T-helper 9 cell (primary cell): ENCODE data around the gene C16orf46.
A peak's percentile ranks its signal among the peaks of the same experiment; 100 is the strongest.
"Not testable (repeated sequence)": the region's sequence is repeated elsewhere in the genome, so short reads cannot be mapped to it uniquely, and the experiment has no call there.

Experiments used
- DNase-seq: peaks from one replicate; pipeline ENCODE4 v3.0.0-alpha.2; 2020
- total RNA-seq, 2 donors: gene quantifications; one replicate each; lab custom pipeline; 2026; lab: John Stamatoyannopoulos, UW

C16orf46 gene
- total RNA-seq = 0 to 0.14 reads per million in 2 donors

- peak; percentile 94 for DNase-seq
Observed at GRCh38 chr16:81077076-81077940, at the start of gene C16orf46. Gene C16orf46, minus strand, starts transcription at chr16:81077238. Its CDS starts 13,283 bp downstream, at chr16:81063955.

- DNase-seq = no peak
Observed at GRCh38 chr16:81123092-81123852, 46.2 kb upstream of the C16orf46 start.

GRCh38 chr16:81121474-81121990, 44.5 kb upstream of the C16orf46 start:
- DNase-seq = no peak

- DNase-seq = no peak
Observed at GRCh38 chr16:81117436-81117835, 40.4 kb upstream of the C16orf46 start.

GRCh38 chr16:81116285-81116684, 39.2 kb upstream of the C16orf46 start:
- DNase-seq = no peak

GRCh38 chr16:81112453-81112852, 35.4 kb upstream of the C16orf46 start:
- no peak for DNase-seq

GRCh38 chr16:81109274-81109673, 32.2 kb upstream of the C16orf46 start:
- not testable (repeated sequence) for DNase-seq

- DNase-seq = no peak
Observed at GRCh38 chr16:81107511-81107910, 30.5 kb upstream of the C16orf46 start.

GRCh38 chr16:81106826-81107503, 29.9 kb upstream of the C16orf46 start:
- no peak for DNase-seq

- no peak for DNase-seq
Observed at GRCh38 chr16:81105946-81106345, 28.9 kb upstream of the C16orf46 start.

GRCh38 chr16:81101702-81102101, 24.7 kb upstream of the C16orf46 start:
- no peak for DNase-seq

- DNase-seq = no peak
Observed at GRCh38 chr16:81099958-81100357, 22.9 kb upstream of the C16orf46 start.

GRCh38 chr16:81097230-81097629, 20.2 kb upstream of the C16orf46 start:
- no peak for DNase-seq

- DNase-seq = no peak
Observed at GRCh38 chr16:81096715-81097208, 19.7 kb upstream of the C16orf46 start.

GRCh38 chr16:81095953-81096714, 19.1 kb upstream of the C16orf46 start, which contains the start of gene GCSH:
Gene GCSH, minus strand, starts transcription at chr16:81096395. Its CDS starts 117 bp downstream, at chr16:81096278.
- DNase-seq = peak; percentile 97

GRCh38 chr16:81095653-81095952, 18.6 kb upstream of the C16orf46 start:
- DNase-seq = no peak

GRCh38 chr16:81094771-81095251, 17.8 kb upstream of the C16orf46 start:
- no peak for DNase-seq

GRCh38 chr16:81088836-81089235, 11.8 kb upstream of the C16orf46 start:
- DNase-seq = no peak

- no peak for DNase-seq
Observed at GRCh38 chr16:81081014-81081413, 4.0 kb upstream of the C16orf46 start.

- no peak for DNase-seq
Observed at GRCh38 chr16:81080233-81080632, 3.2 kb upstream of the C16orf46 start.

- peak; percentile 94 for DNase-seq
Observed at GRCh38 chr16:81076566-81077075, 417 bp downstream of the C16orf46 start.
